Psoas muscle (tissue), 8 donors: ENCODE results near the gene WLS. TPM values are rescaled to one million over a fixed set of nuclear protein-coding genes. Genes with fewer than 3 reads are reported as not detected.

ENCODE experiments used
- ATAC-seq, 4 donors: fragments of 200-7000 bp; cut with Tn5 transposase; one replicate each; pipeline ENCODE4 v1.9.1; 2020; ENCODE audit warnings: moderate library complexity in 3 of 4, mild to moderate bottlenecking in 2 of 4
- DNase-seq, 2 donors: peaks; one replicate each; pipeline ENCODE4 v3.0.0-alpha.2; 2020
- H3K27ac ChIP-seq: fragments of 200-600 bp; one replicate; pipeline ENCODE4 v1.8.0; 2022
- H3K27me3 ChIP-seq, 3 donors: fragments of 200-600 bp in 1 of 3; one replicate each; pipeline versions ENCODE4 v1.6.1 to v1.8.0; 2013 to 2022; ENCODE audit warnings: low read length in 2 of 3, mild to moderate bottlenecking in 2 of 3, moderate library complexity in 1 of 3; ENCODE audit not compliant: insufficient read depth in 3 of 3
- H3K36me3 ChIP-seq, 2 donors: fragments of 200-600 bp in 1 of 2; one replicate each; pipeline versions ENCODE4 v1.6.1 to v1.8.0; 2013 to 2022; ENCODE audit warnings: low read depth in 1 of 2, mild to moderate bottlenecking in 1 of 2, moderate library complexity in 1 of 2; ENCODE audit not compliant: insufficient read depth in 1 of 2
- H3K4me1 ChIP-seq: fragments of 200-600 bp; one replicate; pipeline ENCODE4 v1.8.0; 2022
- H3K4me3 ChIP-seq: fragments of 200-600 bp; one replicate; pipeline ENCODE4 v1.8.0; 2022; ENCODE audit warnings: mild to moderate bottlenecking
- H3K9me3 ChIP-seq: fragments of 200-600 bp; one replicate; pipeline ENCODE4 v1.8.0; 2022
- CTCF ChIP-seq: fragments of 200-600 bp; IDR thresholded peaks from one replicate; pipeline ENCODE4 v1.8.0; 2022; ENCODE audit warnings: antibody characterized with exemption
- WGBS, 3 donors: extraction: QIAGEN DNeasy Blood & Tissue Kit; methylation state at CpG; one replicate each; pipeline versions ENCODE4 v1.1.6 to v1.1.7; 2013; 5-methylcytosine and 5-hydroxymethylcytosine counted together
- intact Hi-C, 2 donors: fragments of 100-400 bp; cut with DNase I; formaldehyde crosslinking; loops; one replicate each; pipeline versions ENCODE4 v1.11.0 to v1.14.2; 2022
- polyA plus RNA-seq, 3 donors: library from polyadenylated mRNA; stranded (reverse); fragments of 200-250 nt; gene quantifications; one replicate each; pipeline ENCODE4 v1.2.3, GENCODE V29; 2013
- total RNA-seq, 4 donors: library from RNA; stranded (reverse); fragmentation: NEBNext Ultra II Directional in 2 of 4; extraction: Animal tissue kit (Norgen Biotek cat#: 25700) in 2 of 4; gene quantifications; one replicate each; pipeline versions ENCODE4 v1.2.1 to v1.2.4, GENCODE V29; 2021 to 2023
- donor health status: healthy with polysubstance abuse.
- donor health status: DM: no; HTN: no; CAD: no; lungs with moderate emphysema.
- donor health status: Bipolar disorder and iron deficiency.
- donor health status: healthy.
- donor health status: DM: yes; HTN: yes; CAD: no.
- donor health status: DM: no; HTN: no; CAD: no.
- donor health status: DM: no; HTN: no; CAD: no.
- donor health status: DM: yes; HTN: yes; CAD: no.

Gene WLS
- total and polyA plus RNA-seq, 7 donors: 3.1 to 32.3 (median 15.2) TPM

GRCh38 chr1:68140536-68140935 lies 91.8 kb downstream of the WLS start:
- Histone ChIP-seq H3K4me1 (peaks cover 12% of the 10 kb centered on the region), H3K27me3 (no peaks in the 10 kb centered on the region), H3K4me3 (no peak overlapping the region), H3K9me3 (no peaks in the 10 kb centered on the region), H3K36me3 (peaks cover 0 to 45% of the 10 kb centered on the region in 2 donors), H3K27ac (no peak overlapping the region)
- ATAC-seq (no peak), DNase-seq (no peak)
- 64 to 72% (median 71%) methylated on average over 4 of the region's 4 CpGs for WGBS, 3 donors
- no peak for TF ChIP-seq CTCF
- intact Hi-C loops: no loop called here

- 96 to 100% (median 97%) methylated on average over 2 of the region's 2 CpGs for WGBS, 3 donors
- H3K36me3 ChIP-seq: peaks cover 0 to 34% of the 10 kb centered on the region in 2 donors
These were observed 96.1 kb downstream of the WLS start for GRCh38 chr1:68136187-68136586.

GRCh38 chr1:68132426-68133130 lies 99.7 kb downstream of the WLS start:
- Histone ChIP-seq H3K36me3 (peaks cover 0 to 27% of the 10 kb centered on the region in 2 donors), H3K4me1 (peaks cover 18% of the 10 kb centered on the region), H3K27me3 (no peaks in the 10 kb centered on the region), H3K4me3 (no peak overlapping the region), H3K27ac (no peak overlapping the region), H3K9me3 (no peaks in the 10 kb centered on the region)
- ATAC-seq (no peak), DNase-seq (no peak)
- WGBS, 3 donors: 87 to 92% (median 87%) methylated on average over 8 of the region's 8 CpGs
- no peak for TF ChIP-seq CTCF
- intact Hi-C loops: no loop called here

More at GRCh38 chr1:68136187-68136586, 96.1 kb downstream of the WLS start:
- Histone ChIP-seq H3K4me3 (no peak overlapping the region), H3K27ac (no peak overlapping the region), H3K27me3 (no peaks in the 10 kb centered on the region), H3K9me3 (no peaks in the 10 kb centered on the region), H3K4me1 (no peaks in the 10 kb centered on the region)
- no peak for TF ChIP-seq CTCF
- no peak for DNase-seq
- no peak for ATAC-seq
- intact Hi-C loops: no loop called here

GRCh38 chr1:68131261-68131660 lies 101.1 kb downstream of the WLS start:
- no peak for ATAC-seq
- 92 to 98% (median 96%) methylated on average over 3 of the region's 3 CpGs for WGBS, 3 donors
- peaks cover 0 to 15% of the 10 kb centered on the region in 2 donors for H3K36me3 ChIP-seq

More at GRCh38 chr1:68131261-68131660, 101.1 kb downstream of the WLS start:
- no peaks in the 10 kb centered on the region for H3K27me3 ChIP-seq
- DNase-seq: no peak
- H3K9me3 ChIP-seq: no peaks in the 10 kb centered on the region
- no peak overlapping the region for H3K27ac ChIP-seq
- TF ChIP-seq CTCF: no peak
- intact Hi-C loops: no loop called here
- no peak overlapping the region for H3K4me3 ChIP-seq
- peaks cover 25% of the 10 kb centered on the region for H3K4me1 ChIP-seq
